Islet of Langerhans (tissue), 1 donor: ENCODE results near the gene POLR2E.
"Not testable (repeated sequence)": the region's sequence is repeated elsewhere in the genome, so short reads cannot be mapped to it uniquely, and the experiment has no call there.

Experiments
- FAIRE-seq: peaks from one replicate; lab custom pipeline; 2011; peaks lifted over from hg19 to GRCh38; lab: Jason Lieb, UNC

Gene POLR2E

GRCh38 chr19:1094978-1095701, at the start of gene POLR2E:
Gene POLR2E, minus strand, starts transcription at chr19:1095375. Its CDS starts 60 bp downstream, at chr19:1095315.
- peak; percentile 79 for FAIRE-seq

- FAIRE-seq = no peak
Measured at GRCh38 chr19:1144741-1145140, 49.6 kb upstream of the POLR2E start.

- no peak for FAIRE-seq
Measured at GRCh38 chr19:1143828-1144399, 48.7 kb upstream of the POLR2E start.

- FAIRE-seq = no peak
Measured at GRCh38 chr19:1141944-1142343, 46.8 kb upstream of the POLR2E start.

GRCh38 chr19:1140272-1141027, 45.3 kb upstream of the POLR2E start:
- no peak for FAIRE-seq

- FAIRE-seq = no peak
Measured at GRCh38 chr19:1139126-1139525, 44.0 kb upstream of the POLR2E start.

GRCh38 chr19:1138121-1138520, 42.9 kb upstream of the POLR2E start:
- no peak for FAIRE-seq

- FAIRE-seq = no peak
Measured at GRCh38 chr19:1136621-1137317, 41.6 kb upstream of the POLR2E start.

- no peak for FAIRE-seq
Measured at GRCh38 chr19:1136201-1136600, 41.0 kb upstream of the POLR2E start.

- no peak for FAIRE-seq
Measured at GRCh38 chr19:1135454-1135853, 40.3 kb upstream of the POLR2E start.

GRCh38 chr19:1134431-1134830, 39.3 kb upstream of the POLR2E start:
- no peak for FAIRE-seq

GRCh38 chr19:1133471-1133929, 38.3 kb upstream of the POLR2E start:
- no peak for FAIRE-seq

- FAIRE-seq = no peak
Measured at GRCh38 chr19:1132552-1133383, 37.6 kb upstream of the POLR2E start.

- no peak for FAIRE-seq
Measured at GRCh38 chr19:1131718-1132551, 36.8 kb upstream of the POLR2E start.

- FAIRE-seq = no peak
Measured at GRCh38 chr19:1130771-1131717, 35.9 kb upstream of the POLR2E start.

GRCh38 chr19:1129535-1129934, 34.4 kb upstream of the POLR2E start:
- FAIRE-seq = no peak

- not testable (repeated sequence) for FAIRE-seq
Measured at GRCh38 chr19:1129084-1129483, 33.9 kb upstream of the POLR2E start.

- FAIRE-seq = no peak
Measured at GRCh38 chr19:1128106-1128505, 32.9 kb upstream of the POLR2E start.

- no peak for FAIRE-seq
Measured at GRCh38 chr19:1126984-1127760, 32.0 kb upstream of the POLR2E start.
